ENCODE measurements around the gene SCN4A. TPM values are rescaled to one million over a fixed set of nuclear protein-coding genes. Genes with fewer than 3 reads are reported as not detected.

Gene SCN4A
- total and polyA plus RNA-seq, 2 of the 13 experiments (the other 11 are each of a cell fraction or from before 2014, with no cell fraction given) = 0.02 to 0.03 TPM

GRCh38 chr17:63945784-63946439 lies 26.8 kb downstream of the SCN4A start (continued):
- TF ChIP-seq RFX5 (IDR thresholded peaks at IDR 0.05; ENCODE audit: low read depth, low read length) = no peak
- TF ChIP-seq SAFB2 (CRISPR knock-in tag; IDR thresholded peaks at IDR 0.05; ENCODE audit: borderline replicate concordance, low read depth) = no peak
- no peak for TF ChIP-seq TAF15 (IDR thresholded peaks at IDR 0.05; ENCODE audit: low read depth, low read length, poor library complexity, severe bottlenecking)
- TF ChIP-seq NCOA1 (CRISPR knock-in tag; IDR thresholded peaks at IDR 0.05) = no peak
- no peak for TF ChIP-seq KLF15 (CRISPR knock-in tag; IDR thresholded peaks at IDR 0.05; ENCODE audit: borderline replicate concordance)
- no peak for TF ChIP-seq MNT (IDR thresholded peaks at IDR 0.05)
- no peak for TF ChIP-seq TP53 (CRISPR knock-in tag; conservative IDR thresholded peaks at IDR 0.05)
- TF ChIP-seq TCF7 (IDR thresholded peaks at IDR 0.05; ENCODE audit: low read depth) = no peak
- TF ChIP-seq NR0B2 (CRISPR knock-in tag; IDR thresholded peaks at IDR 0.05) = no peak
- TF ChIP-seq KLF9 (CRISPR knock-in tag; IDR thresholded peaks at IDR 0.05; ENCODE audit: low read depth) = no peak
- no peak for TF ChIP-seq ZSCAN12 (CRISPR knock-in tag; IDR thresholded peaks at IDR 0.05)
- TF ChIP-seq ISL2 (CRISPR knock-in tag; IDR thresholded peaks at IDR 0.05) = no peak
- TF ChIP-seq ZNF335 (CRISPR knock-in tag; IDR thresholded peaks at IDR 0.05) = no peak
- no peak for TF ChIP-seq ELF4 (CRISPR knock-in tag; IDR thresholded peaks at IDR 0.05; ENCODE audit: borderline replicate concordance)
- 0 out of 2 replicates have a peak, but pooled peaks have one; percentile 30 for TF ChIP-seq ZNF572 (CRISPR knock-in tag; IDR thresholded peaks at IDR 0.05)
- TF ChIP-seq PRDM4 (CRISPR knock-in tag; IDR thresholded peaks at IDR 0.05; ENCODE audit: borderline replicate concordance) = no peak
- TF ChIP-seq GLI4 (CRISPR knock-in tag; IDR thresholded peaks at IDR 0.05; ENCODE audit: borderline replicate concordance) = no peak
- no peak for TF ChIP-seq ZNF382 (CRISPR knock-in tag; IDR thresholded peaks at IDR 0.05; ENCODE audit: borderline replicate concordance)
- peak; percentile 50; the same call in 1 of the 2 replicates for TF ChIP-seq KDM5B (CRISPR knock-in tag; IDR thresholded peaks at IDR 0.05; ENCODE audit: borderline replicate concordance)
- TF ChIP-seq TBP (CRISPR knock-in tag; IDR thresholded peaks at IDR 0.05) = no peak
- peak; percentile 20; the same call in 1 of the 2 replicates for TF ChIP-seq ZNF317 (CRISPR knock-in tag; IDR thresholded peaks at IDR 0.05)
- peak; percentile 38; the same call in 1 of the 2 replicates for TF ChIP-seq ZMYM3 (CRISPR knock-in tag; IDR thresholded peaks at IDR 0.05)
- TF ChIP-seq SETDB1 (CRISPR knock-in tag; IDR thresholded peaks at IDR 0.05; ENCODE audit: borderline replicate concordance) = 0 out of 2 replicates have a peak, but pooled peaks have one; percentile 37
- TF ChIP-seq SP2 (CRISPR knock-in tag; IDR thresholded peaks at IDR 0.05) = 0 out of 2 replicates have a peak, but pooled peaks have one; percentile 25
- TF ChIP-seq FOXC1 (CRISPR knock-in tag; IDR thresholded peaks at IDR 0.05; ENCODE audit: borderline replicate concordance) = no peak

All from HepG2 (cell line).